ENCODE measurements around the gene KRTAP10-7.

DNA sequence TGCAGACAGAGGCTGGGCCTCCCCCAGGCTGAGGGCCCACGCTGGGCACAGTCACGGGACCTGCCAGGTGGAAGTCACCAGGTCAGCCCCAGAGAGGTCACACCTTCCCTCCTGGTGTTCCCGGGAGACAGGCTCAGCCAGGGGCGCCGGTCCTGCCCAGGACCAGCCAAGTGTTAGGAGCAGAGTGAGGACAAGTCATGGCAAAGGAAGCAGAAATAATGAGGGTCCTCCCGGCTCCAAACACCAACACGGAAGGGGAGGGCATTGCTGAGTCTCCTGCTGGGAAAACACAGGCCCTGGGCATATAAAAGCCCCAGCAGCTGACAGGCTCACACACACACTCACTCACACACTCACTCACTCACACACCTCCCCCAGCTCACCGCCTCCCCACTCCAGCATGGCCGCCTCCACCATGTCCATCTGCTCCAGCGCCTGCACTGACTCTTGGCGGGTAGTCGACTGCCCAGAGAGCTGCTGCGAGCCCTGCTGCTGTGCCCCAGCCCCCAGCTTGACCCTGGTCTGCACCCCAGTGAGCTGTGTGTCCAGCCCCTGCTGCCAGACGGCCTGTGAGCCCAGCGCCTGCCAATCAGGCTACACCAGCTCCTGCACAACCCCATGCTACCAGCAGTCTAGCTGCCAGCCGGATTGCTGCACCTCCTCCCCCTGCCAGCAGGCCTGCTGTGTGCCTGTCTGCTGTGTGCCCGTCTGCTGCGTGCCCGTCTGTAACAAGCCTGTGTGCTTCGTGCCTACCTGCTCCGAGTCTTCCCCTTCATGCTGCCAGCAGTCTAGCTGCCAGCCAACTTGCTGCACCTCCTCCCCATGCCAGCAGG is 36.8 kb downstream of the KRTAP10-7 start, which contains the start of gene KRTAP10-10:
- TF ChIP-seq CTCF (IDR thresholded peaks at IDR 0.05), result no peak
- TF ChIP-seq POLR2A (IDR thresholded peaks at IDR 0.05), result no peak
